SH-SY5Y (cell line): ENCODE measurements around the gene RNF215.

ENCODE experiments used
- GATA2 ChIP-seq: IDR thresholded peaks from 2 replicates; pipeline ENCODE4 v1.6.1; 2011; ENCODE audit warnings: mild to moderate bottlenecking, low read depth, low read length
- GATA3 ChIP-seq: IDR thresholded peaks from 2 replicates; pipeline ENCODE4 v1.6.1; 2011; ENCODE audit warnings: low read depth, mild to moderate bottlenecking, low read length, moderate library complexity

The RNF215 gene

DNA sequence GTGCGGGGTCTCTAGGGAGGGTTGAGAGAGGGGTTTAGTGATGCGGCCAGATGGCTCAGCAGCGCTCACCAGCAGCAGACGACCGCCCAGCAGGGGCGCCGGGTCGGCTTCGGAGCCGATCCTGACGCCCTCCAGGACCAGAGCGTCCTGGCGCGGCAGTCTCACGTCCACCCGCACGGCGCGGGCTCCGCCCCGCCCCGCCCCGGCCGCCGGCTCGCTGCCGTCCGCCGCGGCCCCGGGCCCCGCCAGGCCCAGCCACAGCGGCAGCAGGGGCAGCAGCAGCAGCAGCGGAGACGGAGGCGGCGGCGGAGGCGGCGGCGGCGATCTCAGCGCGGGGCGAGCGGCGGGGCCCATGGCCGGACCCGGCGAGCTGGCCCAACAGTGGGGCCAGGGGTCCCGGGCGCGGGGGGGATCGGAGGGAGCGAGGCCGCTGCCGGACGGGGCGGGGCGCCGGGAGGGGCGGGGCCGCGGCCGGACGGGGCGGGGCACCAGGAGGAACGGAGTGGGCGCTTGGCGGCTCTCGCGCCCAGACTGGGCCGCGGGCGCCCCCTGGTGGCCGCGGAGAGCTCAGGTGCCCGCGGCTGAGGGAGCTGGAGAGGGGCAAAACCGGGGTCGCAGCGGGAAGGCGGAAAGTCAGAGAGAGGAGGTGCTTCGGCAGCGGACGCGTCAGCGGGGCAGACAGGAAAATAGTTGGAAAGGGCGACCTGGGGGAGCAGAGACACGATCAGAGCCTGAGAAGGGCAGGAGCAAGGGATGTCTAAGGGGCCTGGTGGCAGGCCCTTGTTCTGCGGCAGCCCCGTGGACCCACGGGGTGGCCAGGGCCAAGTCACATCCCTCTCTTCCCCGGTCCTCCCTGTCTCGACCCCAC lies at the start of gene RNF215:
TSS of gene RNF215 (minus strand) at position 452 of the 868 bp plus-strand sequence. CDS start at position 354, 98 bp downstream.
- TF ChIP-seq GATA3 (no peak), GATA2 (no peak)

DNA sequence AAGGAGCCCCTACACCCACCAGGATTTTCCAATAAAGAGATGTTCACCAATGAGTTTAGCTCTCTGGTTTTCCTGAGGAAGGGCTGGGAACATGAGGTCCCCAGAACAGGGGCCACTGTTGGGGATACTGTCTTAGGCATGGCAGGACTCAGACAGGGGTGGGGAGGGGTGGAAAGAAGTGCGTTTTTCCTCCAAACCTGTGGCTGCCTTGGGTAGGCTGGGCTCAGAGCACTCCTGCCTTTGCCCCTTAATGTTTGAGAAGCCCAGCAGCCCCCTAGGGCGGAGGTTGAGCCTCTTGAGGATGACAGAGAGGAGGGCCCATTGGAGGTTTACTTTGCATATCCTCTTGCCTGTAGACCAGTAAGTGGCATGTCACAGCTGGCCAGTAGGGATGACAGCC lies 49.0 kb upstream of the RNF215 start:
- TF ChIP-seq GATA2 (no peak), GATA3 (no peak)

DNA sequence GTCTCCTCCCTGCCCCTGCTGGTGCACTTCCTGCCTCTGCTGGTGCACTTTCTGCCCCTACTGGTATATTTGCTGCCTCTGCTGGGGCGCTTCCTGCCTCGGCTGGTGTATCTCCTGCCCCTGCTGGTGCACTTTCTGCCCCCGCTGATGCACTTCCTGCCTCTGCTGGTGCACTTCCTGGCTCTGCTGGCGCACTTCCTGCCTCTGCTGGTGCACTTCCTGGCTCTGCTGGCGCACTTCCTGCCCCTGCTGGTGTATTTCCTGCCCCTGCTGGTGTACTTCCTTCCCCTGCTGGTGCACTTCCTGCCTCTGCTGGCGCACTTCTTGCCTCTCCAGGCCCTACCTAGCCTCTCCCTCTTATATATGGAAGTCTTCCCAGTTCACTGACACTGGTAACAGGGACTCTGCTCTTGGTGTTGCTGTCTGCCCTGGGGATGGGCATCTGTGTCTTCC lies 48.5 kb upstream of the RNF215 start:
- no peak for TF ChIP-seq GATA2
- TF ChIP-seq GATA3: no peak

DNA sequence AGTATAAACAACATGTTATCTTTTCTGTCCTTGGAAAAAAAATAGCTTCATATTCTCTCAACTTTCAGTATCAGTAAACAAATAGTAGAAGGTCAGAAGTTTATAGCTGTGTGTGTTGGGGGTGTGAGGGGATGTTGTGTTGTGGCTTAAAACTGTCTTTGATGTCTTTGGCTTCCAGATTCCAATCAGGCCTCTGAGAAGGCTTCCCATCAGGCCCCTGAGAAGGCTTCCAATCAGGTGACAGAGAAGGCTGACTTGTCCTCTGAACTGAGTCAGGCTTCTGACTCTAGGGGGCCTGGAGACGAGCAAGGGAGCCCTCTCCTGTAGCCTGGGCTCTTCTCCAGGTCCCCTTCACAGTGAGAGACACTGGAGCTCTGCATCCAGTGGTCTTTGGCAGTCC lies 47.6 kb upstream of the RNF215 start:
- TF ChIP-seq GATA2: no peak
- TF ChIP-seq GATA3: no peak

DNA sequence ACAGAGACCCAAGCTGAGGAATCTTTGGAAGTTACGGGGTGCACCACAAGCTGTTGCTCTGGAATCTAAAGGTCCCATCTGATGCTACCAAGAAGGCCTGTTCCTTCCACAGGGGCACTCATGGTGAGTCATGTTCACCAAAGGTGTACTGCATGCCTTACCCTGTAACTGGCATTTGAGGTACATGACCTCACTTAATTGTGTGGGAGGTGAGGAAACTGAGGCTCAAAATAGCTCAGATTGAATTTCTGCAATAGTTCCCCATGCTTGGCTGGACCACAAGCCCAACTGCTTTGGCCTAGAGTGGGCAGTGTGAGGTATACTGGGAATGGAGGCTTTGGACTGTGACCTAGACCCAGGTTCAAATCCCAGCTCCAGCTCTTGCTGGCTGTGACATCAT lies 46.6 kb upstream of the RNF215 start:
- TF ChIP-seq GATA3: no peak
- TF ChIP-seq GATA2: no peak

DNA sequence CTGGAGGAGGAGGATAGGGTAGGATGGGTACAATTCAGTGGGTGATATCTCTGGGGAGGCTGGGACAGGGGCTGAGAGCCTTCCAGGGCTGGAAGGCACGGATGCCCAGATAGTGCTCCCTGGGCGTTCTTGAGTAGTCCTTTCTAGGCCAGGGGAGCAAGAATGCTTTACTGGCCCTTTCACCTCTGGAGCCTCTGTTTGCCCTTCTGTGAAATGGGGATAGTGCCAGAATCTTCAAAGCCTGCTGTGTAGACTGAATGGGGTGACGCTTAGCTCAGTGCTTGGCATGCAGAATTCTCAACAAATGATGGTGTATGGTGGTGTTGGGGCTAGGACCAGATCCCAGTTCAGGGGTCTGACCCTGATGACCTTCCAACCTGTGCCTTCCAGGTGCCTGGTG lies 46.0 kb upstream of the RNF215 start:
- TF ChIP-seq GATA2: no peak
- no peak for TF ChIP-seq GATA3

DNA sequence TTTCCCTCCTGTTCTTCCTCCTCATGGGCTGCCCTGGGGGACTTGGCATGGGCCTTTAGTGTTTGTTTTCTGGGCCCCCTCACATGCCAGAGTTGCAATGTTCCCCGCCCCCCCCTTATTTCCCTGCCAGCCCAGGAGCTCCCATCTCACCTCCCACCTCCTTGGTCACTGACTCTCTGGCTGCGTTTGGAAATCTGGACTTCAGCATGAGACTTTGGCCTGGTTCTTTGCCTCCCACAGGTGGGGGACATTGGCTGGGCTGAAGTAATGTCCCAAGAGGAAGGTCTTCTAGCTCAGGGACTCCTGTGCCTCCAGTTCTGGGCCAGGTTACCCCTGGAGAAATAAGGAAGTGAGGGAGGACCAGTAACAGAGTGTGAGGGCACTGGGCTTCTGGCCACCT lies 45.3 kb upstream of the RNF215 start:
- TF ChIP-seq GATA3: no peak
- no peak for TF ChIP-seq GATA2

DNA sequence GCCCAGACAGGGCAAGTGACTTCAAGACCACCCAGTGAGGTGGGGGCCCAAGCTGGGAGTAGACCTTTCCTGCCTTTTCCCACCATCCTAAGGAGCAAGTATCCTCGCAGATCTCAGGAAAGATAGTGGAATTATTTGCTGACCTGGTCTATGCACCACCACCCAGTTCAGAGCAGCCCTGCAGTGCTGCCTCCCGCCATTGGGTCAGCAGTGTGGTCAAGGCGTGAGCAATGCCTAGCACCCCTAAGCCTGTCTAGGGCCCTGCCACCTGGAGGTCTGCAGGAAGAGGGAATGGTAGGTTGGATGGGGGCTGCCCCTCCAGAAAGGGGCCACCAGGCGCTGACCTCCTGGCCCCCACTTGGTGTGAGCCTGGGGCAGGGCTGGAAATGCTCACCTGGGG lies 44.9 kb upstream of the RNF215 start:
- TF ChIP-seq GATA2 (no peak), GATA3 (no peak)

DNA sequence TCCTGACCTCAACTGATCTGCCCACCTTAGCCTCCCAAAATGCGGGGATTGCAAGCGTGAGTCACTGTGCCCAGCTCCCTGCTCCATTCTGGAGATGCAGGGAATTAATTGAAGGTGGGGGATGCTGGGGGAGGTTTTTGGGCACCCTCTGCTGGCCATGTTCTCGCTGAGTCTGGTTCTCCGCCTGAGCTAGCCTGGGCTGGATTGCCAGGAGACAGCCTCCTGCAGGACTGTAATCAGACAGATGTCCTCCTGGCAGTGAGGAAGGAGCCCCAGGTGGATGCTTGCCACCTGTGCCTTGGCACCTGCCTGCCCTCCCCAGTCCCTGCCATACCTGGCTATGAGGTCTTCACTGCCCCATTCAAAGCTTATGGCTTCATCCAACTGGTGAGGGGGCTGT lies 43.7 kb upstream of the RNF215 start:
- no peak for TF ChIP-seq GATA3
- no peak for TF ChIP-seq GATA2

DNA sequence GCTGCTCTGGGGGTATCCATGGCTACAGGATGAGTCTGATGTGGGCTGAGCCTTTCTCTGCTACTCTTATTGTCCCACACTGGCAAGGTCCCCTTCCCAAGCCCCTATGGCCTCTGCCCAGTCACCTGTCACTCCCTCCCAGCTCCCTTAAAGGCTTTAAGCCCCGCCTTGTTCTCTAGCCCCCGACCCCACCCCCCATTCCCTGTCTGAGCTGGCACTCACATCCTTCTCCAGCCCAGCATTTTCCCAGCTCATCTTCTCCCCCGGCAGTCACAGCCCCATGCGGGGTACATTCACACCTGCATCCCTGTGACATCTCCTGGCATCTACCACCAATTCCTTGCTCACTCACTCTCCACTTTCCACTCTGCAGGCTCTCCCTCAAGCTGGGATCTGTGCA lies 42.7 kb upstream of the RNF215 start:
- TF ChIP-seq GATA3: no peak
- TF ChIP-seq GATA2: no peak

DNA sequence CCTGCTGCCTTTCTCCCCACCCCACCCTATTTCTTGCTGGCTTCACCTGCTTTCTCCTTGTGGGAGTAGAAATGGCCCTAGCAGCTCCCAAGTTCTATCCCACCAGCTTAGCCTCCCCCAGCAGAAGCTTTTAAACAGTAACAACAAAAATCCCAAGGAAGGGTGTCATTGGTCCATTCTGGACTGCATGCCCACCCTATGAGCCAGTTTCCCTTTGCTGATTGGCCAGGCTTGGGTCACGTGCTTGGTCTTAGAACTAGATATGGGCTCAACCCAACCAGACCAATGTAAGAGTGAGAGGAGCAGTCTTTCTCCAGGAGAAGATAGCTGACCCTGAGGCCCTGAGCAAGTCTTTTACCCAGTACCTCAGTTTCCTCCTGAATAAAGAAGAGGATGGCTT lies 40.7 kb upstream of the RNF215 start:
- TF ChIP-seq GATA2: no peak
- TF ChIP-seq GATA3: no peak

DNA sequence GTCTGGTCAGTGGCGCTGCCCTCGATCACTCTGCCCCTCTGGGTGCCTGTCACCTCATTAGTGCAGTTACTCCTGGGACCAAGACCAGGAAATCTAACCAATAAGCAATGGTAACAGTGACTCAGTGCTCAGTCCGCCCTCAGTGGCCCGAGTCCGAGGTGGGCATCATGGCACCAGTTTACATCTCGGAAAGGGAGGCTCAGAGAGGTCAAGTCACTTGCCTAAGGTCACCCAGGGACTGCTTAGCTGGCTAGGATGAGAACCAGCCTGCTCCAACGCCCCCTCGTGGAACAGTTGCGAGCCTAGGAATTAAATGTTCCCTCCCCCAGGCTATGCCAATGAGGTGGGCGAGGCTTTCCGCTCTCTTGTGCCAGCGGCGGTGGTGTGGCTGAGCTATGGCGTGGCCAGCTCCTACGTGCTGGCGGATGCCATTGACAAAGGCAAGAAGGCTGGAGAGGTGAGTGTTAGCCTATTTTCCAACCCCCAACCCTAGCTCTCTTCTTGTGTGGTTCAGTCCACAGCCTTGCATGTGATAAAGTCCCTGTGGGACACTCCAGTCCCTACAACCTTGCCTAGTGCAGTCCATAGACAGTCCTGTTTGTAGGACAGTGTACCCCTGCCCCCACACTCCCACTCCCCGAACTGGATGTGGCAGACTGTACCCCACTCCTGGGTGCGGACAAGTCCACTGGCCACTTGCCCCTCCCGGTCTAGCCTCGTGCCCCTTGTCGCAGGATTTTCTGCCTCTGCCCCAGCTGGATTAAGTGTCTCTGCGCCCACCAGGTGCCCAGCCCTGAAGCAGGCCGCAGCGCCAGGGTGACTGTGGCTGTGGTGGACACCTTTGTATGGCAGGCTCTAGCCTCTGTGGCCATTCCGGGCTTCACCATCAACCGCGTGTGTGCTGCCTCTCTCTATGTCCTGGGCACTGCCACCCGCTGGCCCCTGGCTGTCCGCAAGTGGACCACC lies 39.5 kb upstream of the RNF215 start:
- TF ChIP-seq GATA3 (no peak), GATA2 (no peak)

DNA sequence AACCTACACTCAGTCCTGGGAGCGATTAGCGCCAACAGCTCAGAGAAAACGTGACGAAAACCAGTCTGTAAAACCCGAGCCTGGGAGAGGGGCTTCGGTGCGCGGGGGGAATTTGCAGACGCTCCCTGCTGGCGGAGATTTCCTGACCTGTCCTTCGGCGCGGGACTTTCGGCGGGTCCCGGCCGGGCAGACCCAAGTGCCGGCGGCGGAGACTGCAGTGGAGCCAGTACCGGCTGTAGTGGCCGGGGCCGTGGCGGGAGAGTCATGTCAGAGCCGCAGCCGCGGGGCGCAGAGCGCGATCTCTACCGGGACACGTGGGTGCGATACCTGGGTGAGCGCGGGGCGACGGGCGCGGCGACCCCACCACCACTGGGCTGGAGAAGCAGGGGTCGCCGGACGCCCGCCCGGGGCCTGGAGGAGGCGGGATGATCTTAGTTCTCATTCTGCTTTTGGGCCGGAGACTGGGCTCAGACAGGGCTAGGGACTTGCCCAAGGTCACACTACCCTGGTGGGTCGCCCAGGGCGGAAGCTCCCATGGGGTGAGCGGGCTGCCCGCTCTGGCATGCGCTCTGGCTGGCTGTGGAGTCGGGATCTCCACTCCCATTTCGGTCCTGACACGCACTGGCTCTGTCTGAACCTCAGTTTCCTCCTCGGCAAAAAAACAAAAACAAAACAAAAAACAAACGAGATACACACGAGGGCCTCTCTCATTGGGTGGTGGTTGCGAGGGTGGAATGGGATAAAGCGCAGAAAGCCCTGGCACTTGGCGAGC lies 38.6 kb upstream of the RNF215 start, which contains the start of gene MTFP1:
TSS of gene MTFP1 (plus strand) at position 153 of the 772 bp plus-strand sequence. CDS start at position 265, 112 bp downstream.
- TF ChIP-seq GATA2 (no peak), GATA3 (no peak)

DNA sequence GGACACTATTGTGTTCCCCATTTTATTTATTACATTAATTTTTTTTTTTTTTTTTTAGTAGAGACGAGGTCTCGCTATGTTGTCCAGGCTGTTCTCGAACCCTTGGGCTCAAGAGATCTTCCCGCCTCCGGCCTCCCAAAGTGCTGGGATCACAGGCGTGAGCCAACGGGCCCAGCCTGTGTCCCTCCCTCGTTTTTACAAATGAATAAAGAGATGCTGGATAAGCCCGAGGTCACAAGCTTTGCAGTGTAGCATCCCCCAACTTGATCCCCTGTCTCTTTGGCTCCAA lies 38.1 kb upstream of the RNF215 start:
- TF ChIP-seq GATA3: no peak
- TF ChIP-seq GATA2: no peak
